Thyroid gland (tissue), 4 donors: ENCODE data around the gene GAPDHS.

Experiments
- POLR2A ChIP-seq, 2 donors: fragments of 450-650 bp; IDR thresholded peaks; one replicate each; pipeline ENCODE4 v1.6.1; 2017; ENCODE audit warnings: antibody characterized with exemption in 2 of 2, mild to moderate bottlenecking in 2 of 2, moderate library complexity in 1 of 2
- TF ChIP-seq, protein P1 (sequence below), 6 experiments: fragments of 200-600 bp in 3 of 6; fragments of 450-650 bp in 3 of 6; sonication (generic) in 3 of 6; IDR thresholded peaks; one replicate each; pipeline ENCODE4 v1.5.1; 2016 to 2019; ENCODE audit warnings: antibody characterized with exemption in 6 of 6, mild to moderate bottlenecking in 2 of 6, inconsistent platforms in 1 of 6, moderate library complexity in 1 of 6

- TF ChIP-seq, protein P1, sequence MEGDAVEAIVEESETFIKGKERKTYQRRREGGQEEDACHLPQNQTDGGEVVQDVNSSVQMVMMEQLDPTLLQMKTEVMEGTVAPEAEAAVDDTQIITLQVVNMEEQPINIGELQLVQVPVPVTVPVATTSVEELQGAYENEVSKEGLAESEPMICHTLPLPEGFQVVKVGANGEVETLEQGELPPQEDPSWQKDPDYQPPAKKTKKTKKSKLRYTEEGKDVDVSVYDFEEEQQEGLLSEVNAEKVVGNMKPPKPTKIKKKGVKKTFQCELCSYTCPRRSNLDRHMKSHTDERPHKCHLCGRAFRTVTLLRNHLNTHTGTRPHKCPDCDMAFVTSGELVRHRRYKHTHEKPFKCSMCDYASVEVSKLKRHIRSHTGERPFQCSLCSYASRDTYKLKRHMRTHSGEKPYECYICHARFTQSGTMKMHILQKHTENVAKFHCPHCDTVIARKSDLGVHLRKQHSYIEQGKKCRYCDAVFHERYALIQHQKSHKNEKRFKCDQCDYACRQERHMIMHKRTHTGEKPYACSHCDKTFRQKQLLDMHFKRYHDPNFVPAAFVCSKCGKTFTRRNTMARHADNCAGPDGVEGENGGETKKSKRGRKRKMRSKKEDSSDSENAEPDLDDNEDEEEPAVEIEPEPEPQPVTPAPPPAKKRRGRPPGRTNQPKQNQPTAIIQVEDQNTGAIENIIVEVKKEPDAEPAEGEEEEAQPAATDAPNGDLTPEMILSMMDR (IDR thresholded peaks at IDR 0.05) = no peak
- TF ChIP-seq POLR2A (IDR thresholded peaks at IDR 0.05) = no peak
Measured at GRCh38 chr19:35517342-35517741, 15.9 kb upstream of the GAPDHS start.
